ENCODE data around the gene TRAF1. TPM values are rescaled to one million over a fixed set of nuclear protein-coding genes. Genes with fewer than 3 reads are reported as not detected.

Gene TRAF1, protein sequence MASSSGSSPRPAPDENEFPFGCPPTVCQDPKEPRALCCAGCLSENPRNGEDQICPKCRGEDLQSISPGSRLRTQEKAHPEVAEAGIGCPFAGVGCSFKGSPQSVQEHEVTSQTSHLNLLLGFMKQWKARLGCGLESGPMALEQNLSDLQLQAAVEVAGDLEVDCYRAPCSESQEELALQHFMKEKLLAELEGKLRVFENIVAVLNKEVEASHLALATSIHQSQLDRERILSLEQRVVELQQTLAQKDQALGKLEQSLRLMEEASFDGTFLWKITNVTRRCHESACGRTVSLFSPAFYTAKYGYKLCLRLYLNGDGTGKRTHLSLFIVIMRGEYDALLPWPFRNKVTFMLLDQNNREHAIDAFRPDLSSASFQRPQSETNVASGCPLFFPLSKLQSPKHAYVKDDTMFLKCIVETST
- 0.85 and 6.3 TPM in 2 replicates for total RNA-seq

DNA sequence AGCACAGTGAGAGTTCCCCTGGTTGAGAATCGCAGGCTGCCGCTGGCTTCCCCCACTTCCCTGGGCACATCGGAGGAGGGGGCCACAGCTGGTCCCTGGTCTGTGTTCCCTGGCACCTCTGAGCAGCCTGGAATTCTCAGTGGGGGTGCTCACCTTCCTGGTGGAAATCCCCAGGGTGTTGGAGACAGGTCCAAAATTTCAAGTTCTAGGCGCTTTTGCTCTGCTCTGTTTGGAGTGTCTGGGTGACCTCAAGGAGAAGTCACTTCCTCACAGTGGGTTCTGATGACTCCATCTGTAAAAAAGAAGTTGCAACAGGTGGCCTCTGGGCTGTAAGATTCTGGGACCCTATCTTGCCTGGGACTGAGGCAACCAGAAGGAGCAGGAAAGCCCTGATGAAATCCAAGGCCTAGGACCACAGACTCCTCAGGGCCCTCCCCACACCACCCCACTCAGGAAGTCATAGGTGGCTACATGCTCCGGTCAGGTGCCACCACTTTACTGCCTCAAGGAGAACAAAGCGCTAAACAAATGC, at the start of gene TRAF1:
TRAF1 (minus strand) TSS at position 400 of the 532 bp plus-strand sequence. CDS start 721 bp downstream, outside the sequence.

DNA sequence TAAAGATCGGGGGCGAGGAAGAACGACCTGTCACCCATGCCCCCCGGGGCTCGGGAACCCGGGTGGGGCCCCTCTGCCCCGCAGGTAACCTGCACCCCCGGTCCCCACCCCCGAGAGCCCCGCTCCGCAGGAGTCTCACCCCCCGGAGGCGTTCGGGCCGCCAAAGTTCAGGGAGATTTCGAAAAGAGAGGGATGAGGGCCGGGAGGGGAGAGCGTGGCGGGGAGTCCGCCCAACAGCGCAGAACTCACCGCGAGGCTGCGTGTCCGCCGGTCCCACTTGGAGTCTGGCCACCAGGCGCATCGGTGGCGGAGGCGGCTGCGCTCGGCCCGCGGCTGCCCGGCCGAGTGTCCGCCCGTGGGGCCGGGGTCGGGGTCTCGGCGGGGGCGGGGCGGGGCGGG, 49.8 kb downstream of the TRAF1 start, which contains the start of gene PHF19:
PHF19 (minus strand) TSS at position 347 of the 399 bp plus-strand sequence. CDS start 2,447 bp downstream, outside the sequence.

Other genes starting within 250 kb of the TRAF1 start
- gene MEGF9, start 212.3 kb downstream of the TRAF1 start, total RNA-seq, result 8.2 and 11.7 TPM in 2 replicates
- 28.4 and 37.1 TPM in 2 replicates for gene FBXW2, start 133.4 kb downstream of the TRAF1 start, total RNA-seq
- 15.9 and 23.2 TPM in 2 replicates for gene PSMD5, start 83.9 kb downstream of the TRAF1 start, total RNA-seq
- 7.0 and 7.7 TPM in 2 replicates for gene PHF19, start 49.6 kb downstream of the TRAF1 start, total RNA-seq
- gene C5, start 123.5 kb upstream of the TRAF1 start, total RNA-seq, result 0.48 and 1.7 TPM in 2 replicates
- gene CNTRL, start 148.2 kb upstream of the TRAF1 start, total RNA-seq, result 2.4 and 5.5 TPM in 2 replicates

All from tracheal epithelial cell (primary cell).